ENCODE data around the gene ANGEL1.

The ANGEL1 gene

DNA sequence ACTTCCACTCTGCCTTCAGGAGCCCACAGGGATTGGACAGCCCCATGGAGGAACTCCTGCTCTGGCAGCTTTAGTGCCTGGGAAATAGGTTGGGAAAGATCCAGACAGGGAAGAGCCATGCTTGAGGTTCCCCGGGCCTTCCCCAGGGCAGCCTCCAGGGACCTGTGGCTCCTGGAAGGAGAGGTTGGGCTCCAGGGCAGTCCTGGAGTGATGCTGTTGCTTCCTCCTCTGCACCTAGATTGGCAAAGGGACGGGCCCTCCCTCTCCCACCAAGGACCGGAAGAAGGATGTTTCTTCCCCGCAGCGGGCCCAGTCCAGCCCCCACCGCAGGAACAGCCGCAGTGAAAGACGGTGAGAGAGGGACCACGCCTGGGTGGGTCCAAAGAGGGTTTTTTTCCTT lies 35.0 kb downstream of the ANGEL1 start:
- H3K27ac ChIP-seq (ENCODE audit: low read length): no peak overlapping the region
- peaks cover 20% of the 10 kb centered on the region for H3K36me3 ChIP-seq (ENCODE audit: insufficient read depth, low read depth, low read length)
- no peak overlapping the region for H3K9ac ChIP-seq (ENCODE audit: low read depth, low read length)
- no peaks in the 10 kb centered on the region for H3K9me3 ChIP-seq (ENCODE audit: insufficient read depth, low read depth, low read length)
- H3K27me3 ChIP-seq (ENCODE audit: insufficient read depth, low read length): peaks cover 10% of the 10 kb centered on the region; the same call in 1 of the 2 replicates
- H3K4me1 ChIP-seq (ENCODE audit: insufficient read depth, low read length): peaks cover 3% of the 10 kb centered on the region; the same call in 1 of the 2 replicates
- H3K4me3 ChIP-seq (ENCODE audit: low read length): no peak overlapping the region

DNA sequence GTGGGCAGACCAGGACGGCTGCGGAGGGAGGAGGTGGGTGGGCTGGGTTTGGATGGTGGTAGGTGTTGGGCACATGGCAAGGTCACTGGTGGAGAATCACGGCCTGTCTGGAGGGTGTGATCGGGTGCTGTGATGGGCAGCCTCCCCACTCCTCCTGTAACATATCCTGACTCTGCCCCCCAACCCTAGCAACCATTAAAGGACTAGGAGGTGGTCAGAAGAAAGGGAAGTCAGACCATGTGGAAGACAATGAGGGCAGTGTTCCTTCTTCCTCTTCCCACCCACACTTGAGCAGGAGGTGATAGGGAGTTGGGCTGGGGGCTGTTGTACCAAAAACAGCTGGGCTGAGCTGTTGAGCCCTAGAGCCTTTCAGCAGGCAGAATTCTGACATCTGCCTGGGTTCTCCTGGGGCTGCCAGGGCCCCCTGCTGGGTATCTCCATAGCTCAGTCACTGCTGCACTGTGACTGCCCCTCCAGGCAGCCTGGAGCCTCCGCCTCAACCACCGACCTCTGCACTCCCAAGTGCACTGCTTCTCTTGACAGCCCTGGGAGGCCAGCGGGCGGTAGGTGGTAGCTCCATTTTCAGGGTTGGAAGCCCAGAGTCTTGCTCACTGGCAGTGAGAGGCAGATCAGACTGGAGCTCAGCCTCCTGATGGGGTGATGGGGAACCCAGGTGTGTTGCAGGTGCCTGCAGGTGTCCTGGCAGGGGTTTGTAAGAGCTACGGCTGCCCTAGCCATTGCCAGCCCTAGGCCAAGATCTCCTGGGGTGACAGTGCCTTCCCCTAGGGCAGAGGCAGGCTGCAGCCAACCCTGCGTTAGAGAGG lies 36.0 kb downstream of the ANGEL1 start:
- H3K9me3 ChIP-seq (ENCODE audit: insufficient read depth, low read depth, low read length): no peaks in the 10 kb centered on the region
- H3K4me3 ChIP-seq (ENCODE audit: low read length): no peak overlapping the region
- no peak overlapping the region for H3K27ac ChIP-seq (ENCODE audit: low read length)
- peaks cover 6% of the 10 kb centered on the region; the same call in 1 of the 2 replicates for H3K4me1 ChIP-seq (ENCODE audit: insufficient read depth, low read length)
- H3K9ac ChIP-seq (ENCODE audit: low read depth, low read length): no peak overlapping the region
- H3K36me3 ChIP-seq (ENCODE audit: insufficient read depth, low read depth, low read length): 0 out of 2 replicates have a peak, but pooled peaks cover 9% of the 10 kb centered on the region
- peaks cover 10% of the 10 kb centered on the region; the same call in 1 of the 2 replicates for H3K27me3 ChIP-seq (ENCODE audit: insufficient read depth, low read length)

DNA sequence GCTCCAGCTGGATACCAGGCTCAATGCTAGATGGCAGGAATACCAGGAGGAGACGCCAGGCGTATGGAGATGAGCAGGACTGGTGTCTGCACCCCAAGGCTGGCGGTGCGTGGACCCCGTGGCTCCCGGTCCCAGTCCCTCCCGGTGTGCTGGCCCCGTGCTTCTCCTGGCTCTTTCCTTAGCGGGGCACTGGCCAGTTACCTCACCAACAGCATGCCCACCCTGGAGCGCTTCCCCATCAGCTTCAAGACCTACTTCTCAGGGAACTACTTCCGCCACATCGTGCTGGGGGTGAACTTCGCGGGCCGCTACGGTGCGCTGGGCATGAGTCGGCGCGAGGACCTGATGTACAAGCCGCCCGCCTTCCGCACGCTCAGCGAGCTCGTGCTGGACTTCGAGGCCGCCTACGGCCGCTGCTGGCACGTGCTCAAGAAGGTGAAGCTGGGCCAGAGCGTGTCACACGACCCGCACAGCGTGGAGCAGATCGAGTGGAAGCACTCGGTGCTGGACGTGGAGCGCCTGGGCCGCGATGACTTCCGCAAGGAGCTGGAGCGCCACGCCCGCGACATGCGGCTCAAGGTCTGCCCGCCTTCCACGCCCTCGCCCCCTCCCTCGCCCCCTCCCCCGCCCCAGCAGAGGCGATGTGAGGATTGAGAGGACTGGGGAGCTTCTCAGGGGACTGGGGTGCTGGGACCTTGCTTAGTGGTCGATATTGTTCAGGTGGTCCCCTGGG lies 36.8 kb downstream of the ANGEL1 start:
- Histone ChIP-seq H3K27ac (ENCODE audit: low read length) (no peak overlapping the region), H3K4me3 (ENCODE audit: low read length) (no peak overlapping the region), H3K9ac (ENCODE audit: low read depth, low read length) (no peak overlapping the region), H3K4me1 (ENCODE audit: insufficient read depth, low read length) (peaks cover 6% of the 10 kb centered on the region; the same call in 1 of the 2 replicates), H3K27me3 (ENCODE audit: insufficient read depth, low read length) (peaks cover 10% of the 10 kb centered on the region; the same call in 1 of the 2 replicates), H3K9me3 (ENCODE audit: insufficient read depth, low read depth, low read length) (no peaks in the 10 kb centered on the region), H3K36me3 (ENCODE audit: insufficient read depth, low read depth, low read length) (0 out of 2 replicates have a peak, but pooled peaks cover 4% of the 10 kb centered on the region)

DNA sequence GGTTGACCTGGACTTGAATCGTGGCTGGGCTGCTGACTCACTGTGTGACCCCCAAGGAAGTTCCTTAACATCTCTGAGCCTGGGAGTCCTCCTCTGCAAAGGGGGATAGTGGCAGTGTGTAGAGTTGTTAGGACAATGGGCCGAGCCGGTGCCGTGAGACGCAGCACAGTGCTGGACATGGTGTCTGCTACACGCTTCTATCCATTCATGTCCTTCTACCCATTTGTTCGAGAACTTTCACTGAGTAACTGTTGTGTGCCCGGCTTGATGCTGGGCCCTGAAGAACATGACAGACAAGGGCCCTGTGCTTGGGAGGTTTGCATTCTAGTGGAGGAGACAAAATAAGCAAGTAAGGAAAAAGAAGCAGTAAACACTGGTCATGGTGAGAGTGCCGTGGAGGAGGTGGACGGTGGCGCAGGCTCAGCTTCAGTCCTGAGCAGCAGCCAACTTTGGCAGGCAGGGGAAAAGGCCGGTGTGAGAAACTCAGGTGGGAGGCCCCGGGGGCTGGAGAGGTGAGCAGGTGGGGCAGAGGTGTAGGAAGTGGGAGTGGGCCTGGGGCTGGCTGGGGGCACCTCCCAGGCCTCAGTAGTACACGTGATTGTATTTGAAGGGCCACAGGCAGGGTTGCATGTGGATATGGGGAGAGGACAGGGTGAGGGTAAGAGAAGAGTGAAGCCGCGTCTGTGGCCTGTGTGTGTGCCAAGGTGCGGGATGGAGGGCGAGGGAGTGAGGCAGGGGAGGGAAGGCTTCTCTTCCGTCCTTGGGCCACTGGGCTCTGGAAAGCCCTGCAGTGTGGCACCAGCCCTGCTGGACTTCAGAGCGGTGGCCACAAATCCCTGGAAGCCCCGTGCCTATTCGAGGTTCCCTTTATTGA lies 37.6 kb downstream of the ANGEL1 start:
- no peak overlapping the region for H3K27ac ChIP-seq (ENCODE audit: low read length)
- no peaks in the 10 kb centered on the region for H3K36me3 ChIP-seq (ENCODE audit: insufficient read depth, low read depth, low read length)
- no peaks in the 10 kb centered on the region for H3K9me3 ChIP-seq (ENCODE audit: insufficient read depth, low read depth, low read length)
- no peak overlapping the region for H3K4me3 ChIP-seq (ENCODE audit: low read length)
- H3K4me1 ChIP-seq (ENCODE audit: insufficient read depth, low read length): peaks cover 6% of the 10 kb centered on the region; the same call in 1 of the 2 replicates
- no peak overlapping the region for H3K9ac ChIP-seq (ENCODE audit: low read depth, low read length)
- H3K27me3 ChIP-seq (ENCODE audit: insufficient read depth, low read length): peaks cover 10% of the 10 kb centered on the region; the same call in 1 of the 2 replicates

DNA sequence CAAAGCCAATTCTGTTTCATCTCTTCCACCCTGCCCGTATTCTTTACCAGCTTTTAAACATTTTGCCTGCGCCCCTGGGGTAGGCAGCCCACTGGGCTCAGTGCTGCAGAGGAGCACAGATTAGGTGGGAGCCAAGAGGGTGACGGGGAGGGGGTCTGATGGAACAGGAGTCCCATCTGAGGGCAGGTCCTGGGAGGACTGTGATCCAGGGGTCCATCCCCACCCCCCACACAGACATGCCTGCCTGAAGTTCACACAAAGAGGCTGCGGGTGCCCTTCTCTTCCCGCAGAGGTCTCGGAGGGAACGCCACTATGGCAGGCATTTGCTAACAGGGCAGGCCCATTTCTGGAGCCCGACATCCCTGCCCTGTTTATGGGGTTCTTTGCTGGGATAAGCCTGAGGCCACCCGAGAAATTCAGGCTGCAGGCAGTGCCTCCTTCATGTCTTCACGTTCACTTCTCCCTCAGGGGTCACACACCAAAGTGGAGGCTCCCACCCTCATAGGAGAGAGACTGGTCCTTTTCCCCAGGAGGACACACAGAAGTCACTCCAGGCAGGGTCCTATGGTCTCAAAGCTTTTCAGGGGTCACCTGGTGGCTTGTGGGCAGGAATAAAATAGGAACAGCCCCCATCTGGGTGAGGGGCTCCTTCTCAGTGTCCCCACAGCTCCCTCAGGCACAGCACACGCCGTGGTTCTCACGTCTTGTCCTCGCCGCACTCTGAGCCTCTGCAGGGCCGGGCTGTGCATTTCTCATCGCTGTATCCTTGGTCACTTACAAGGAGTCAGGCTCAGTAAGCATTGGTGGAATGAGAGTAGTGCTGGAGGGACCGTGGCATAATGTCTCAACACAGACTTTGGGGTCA lies 38.5 kb downstream of the ANGEL1 start:
- Histone ChIP-seq H3K27me3 (ENCODE audit: insufficient read depth, low read length) (peaks cover 10% of the 10 kb centered on the region; the same call in 1 of the 2 replicates), H3K4me1 (ENCODE audit: insufficient read depth, low read length) (peaks cover 6% of the 10 kb centered on the region; the same call in 1 of the 2 replicates), H3K27ac (ENCODE audit: low read length) (no peak overlapping the region), H3K9me3 (ENCODE audit: insufficient read depth, low read depth, low read length) (no peaks in the 10 kb centered on the region), H3K9ac (ENCODE audit: low read depth, low read length) (no peak overlapping the region), H3K36me3 (ENCODE audit: insufficient read depth, low read depth, low read length) (no peaks in the 10 kb centered on the region), H3K4me3 (ENCODE audit: low read length) (no peak overlapping the region)

DNA sequence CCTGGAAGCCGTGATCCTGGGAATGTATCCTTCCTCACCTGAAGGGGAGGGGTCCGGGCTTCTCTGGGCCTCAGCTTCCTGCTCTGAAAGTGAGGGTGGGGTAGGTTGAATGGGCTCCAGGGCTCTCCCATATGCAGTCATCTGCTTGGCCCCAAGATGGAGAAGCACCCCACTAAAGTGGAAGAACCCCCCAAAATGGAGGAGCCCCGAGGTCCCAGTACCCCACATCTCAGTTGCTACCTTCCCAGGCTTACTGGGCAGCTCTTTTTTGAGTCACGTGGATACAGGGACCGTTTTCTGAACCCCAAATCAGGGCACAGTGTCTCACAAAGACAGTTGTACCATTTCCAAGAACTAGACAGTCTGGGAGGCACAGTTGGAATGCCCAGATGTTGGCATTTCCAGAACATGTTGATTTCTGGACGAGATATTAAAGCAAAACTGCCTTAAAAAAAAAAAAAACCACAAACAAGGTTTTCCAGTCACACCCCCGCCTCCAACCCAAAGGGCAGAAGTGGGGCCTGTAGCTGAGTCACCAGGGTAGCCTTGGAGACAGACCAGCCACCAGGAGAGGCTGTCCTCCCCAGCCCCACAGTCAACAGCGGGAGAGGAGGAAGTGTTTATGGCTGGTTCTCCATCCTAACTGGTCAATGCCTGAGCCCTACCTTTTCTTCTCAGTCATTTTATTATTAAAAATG lies 39.3 kb downstream of the ANGEL1 start:
- Histone ChIP-seq H3K9ac (ENCODE audit: low read depth, low read length) (no peak overlapping the region), H3K9me3 (ENCODE audit: insufficient read depth, low read depth, low read length) (no peaks in the 10 kb centered on the region), H3K36me3 (ENCODE audit: insufficient read depth, low read depth, low read length) (no peaks in the 10 kb centered on the region), H3K27me3 (ENCODE audit: insufficient read depth, low read length) (peaks cover 10% of the 10 kb centered on the region; the same call in 1 of the 2 replicates), H3K4me1 (ENCODE audit: insufficient read depth, low read length) (peaks cover 9% of the 10 kb centered on the region; the same call in 1 of the 2 replicates), H3K4me3 (ENCODE audit: low read length) (no peak overlapping the region), H3K27ac (ENCODE audit: low read length) (no peak overlapping the region)

DNA sequence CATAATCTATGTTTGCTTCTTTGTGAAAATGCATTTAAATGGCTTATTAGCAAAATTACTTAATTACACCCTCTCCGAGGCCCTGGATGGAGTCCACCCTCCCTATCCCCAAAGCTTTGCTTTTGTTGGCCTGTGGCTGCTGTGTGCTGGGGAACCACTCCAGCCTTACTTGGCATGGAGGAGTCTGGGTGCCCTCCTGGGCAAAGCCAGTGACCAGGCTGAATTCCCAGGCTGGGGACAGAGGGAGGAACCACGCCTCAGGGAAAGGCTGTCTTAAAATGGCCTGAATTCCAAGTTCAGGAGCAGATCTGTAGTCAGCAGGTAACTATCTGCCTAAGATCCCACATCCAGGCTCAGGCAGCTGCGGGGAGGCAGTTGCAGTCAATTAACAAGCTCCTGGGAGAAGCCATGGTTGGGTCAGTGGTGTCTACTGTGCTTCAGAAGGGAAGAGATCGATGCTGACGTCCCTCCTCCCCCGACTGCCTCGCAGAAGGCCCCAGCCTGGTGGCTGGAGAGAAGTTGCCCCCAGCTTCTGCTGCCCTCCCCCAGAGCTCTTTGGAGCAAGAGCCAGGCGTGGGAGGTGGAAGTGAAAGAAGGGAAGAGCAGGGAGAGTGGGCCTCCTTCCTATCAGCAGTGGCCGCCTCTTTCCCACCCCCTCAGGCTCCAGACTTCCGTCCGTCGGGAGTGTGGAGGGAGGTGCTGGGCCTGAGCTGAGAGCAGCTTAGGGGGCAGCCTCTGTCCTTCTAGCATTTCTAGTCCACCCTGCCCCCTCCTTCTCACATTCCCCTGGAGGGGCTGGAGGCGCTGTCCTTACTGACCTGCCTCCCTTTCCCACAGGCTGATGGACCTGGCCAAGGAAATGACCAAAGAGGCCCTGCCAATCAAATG lies 40.1 kb downstream of the ANGEL1 start:
- H3K4me1 ChIP-seq (ENCODE audit: insufficient read depth, low read length): peaks cover 16% of the 10 kb centered on the region

DNA sequence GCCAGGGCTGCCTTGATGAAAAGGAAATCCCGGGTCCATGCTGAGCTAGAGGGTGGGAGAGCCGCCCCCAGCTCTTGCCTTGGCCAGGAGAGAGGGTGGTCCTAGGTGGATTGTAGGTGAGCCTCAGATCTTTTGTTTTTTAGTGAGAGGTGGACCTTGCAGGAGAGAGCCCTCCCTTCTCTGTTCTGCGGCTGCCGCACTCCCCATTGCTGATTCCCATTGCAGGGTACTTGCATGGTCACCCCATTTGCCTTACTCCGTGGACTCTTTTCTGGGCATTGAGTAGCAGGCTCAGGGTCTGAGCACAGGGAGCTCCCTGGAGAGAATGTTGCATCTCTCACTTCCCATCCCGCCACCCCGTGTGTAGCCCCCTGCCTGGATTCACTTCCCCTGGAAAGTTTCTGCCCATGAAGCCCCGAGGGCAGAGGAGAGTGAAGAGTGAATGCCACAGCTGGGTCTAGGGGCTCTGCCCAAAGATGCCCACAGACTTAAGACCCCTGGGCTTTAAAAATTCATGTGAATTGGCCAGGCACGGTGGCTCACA lies 41.2 kb downstream of the ANGEL1 start:
- H3K36me3 ChIP-seq (ENCODE audit: insufficient read depth, low read depth, low read length): no peaks in the 10 kb centered on the region
- no peak overlapping the region for H3K27ac ChIP-seq (ENCODE audit: low read length)
- H3K4me3 ChIP-seq (ENCODE audit: low read length): no peak overlapping the region
- peaks cover 17% of the 10 kb centered on the region for H3K4me1 ChIP-seq (ENCODE audit: insufficient read depth, low read length)
- no peaks in the 10 kb centered on the region for H3K9me3 ChIP-seq (ENCODE audit: insufficient read depth, low read depth, low read length)
- H3K27me3 ChIP-seq (ENCODE audit: insufficient read depth, low read length): peaks cover 10% of the 10 kb centered on the region; the same call in 1 of the 2 replicates
- no peak overlapping the region for H3K9ac ChIP-seq (ENCODE audit: low read depth, low read length)

More for the DNA sequence above, 40.1 kb downstream of the ANGEL1 start:
- Histone ChIP-seq H3K4me3 (ENCODE audit: low read length) (no peak overlapping the region; the same call in 1 of the 2 replicates), H3K27me3 (ENCODE audit: insufficient read depth, low read length) (peaks cover 10% of the 10 kb centered on the region; the same call in 1 of the 2 replicates), H3K9me3 (ENCODE audit: insufficient read depth, low read depth, low read length) (no peaks in the 10 kb centered on the region), H3K9ac (ENCODE audit: low read depth, low read length) (no peak overlapping the region), H3K36me3 (ENCODE audit: insufficient read depth, low read depth, low read length) (no peaks in the 10 kb centered on the region), H3K27ac (ENCODE audit: low read length) (no peak overlapping the region)

DNA sequence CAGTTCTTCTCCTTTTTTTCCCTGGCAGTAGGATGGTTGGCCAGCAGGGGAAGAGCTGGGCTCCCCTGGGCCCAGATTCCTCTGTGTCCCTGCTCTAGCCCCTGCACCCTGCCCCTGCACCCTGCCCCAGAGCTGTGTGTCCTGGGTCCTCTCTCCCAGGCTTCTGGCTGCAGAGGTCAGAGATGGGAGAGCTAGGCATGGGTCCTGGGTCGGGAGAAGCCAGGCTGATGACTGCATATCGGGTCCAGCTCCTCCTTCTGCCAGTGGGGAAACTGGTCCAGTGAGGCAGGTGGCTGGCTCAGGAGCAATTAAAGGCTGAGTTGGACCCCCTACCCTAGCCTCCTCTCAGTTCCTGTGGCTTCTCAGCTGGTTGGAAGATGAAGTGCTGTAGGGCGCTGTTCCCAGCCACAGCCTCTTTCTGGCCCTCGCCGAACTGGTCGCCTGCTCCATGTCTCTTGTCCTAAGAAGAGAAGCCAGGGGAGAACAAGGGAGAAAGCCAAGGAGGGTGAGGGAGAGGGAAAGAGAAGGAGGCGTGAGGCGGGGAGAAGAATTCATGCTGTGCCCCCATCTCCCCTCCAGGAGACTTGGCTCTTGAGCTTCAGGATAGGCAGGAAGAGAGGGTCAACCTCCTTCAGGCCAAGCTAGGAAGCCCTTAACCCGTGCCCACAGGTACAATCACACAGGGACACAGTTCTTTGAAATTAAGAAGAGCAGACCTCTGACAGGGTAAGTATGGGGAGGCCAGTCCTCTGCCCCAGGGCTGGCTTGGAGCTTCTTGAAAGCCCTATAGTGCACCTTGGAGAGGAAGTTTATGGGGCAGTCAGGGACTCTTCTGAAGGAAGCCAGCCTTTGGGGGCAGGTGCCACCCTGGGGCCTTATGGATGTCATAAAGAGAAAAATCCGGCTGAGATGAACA lies 41.9 kb downstream of the ANGEL1 start:
- no peak overlapping the region for H3K9ac ChIP-seq (ENCODE audit: low read depth, low read length)
- H3K4me3 ChIP-seq (ENCODE audit: low read length): no peak overlapping the region
- H3K36me3 ChIP-seq (ENCODE audit: insufficient read depth, low read depth, low read length): no peaks in the 10 kb centered on the region
- H3K27ac ChIP-seq (ENCODE audit: low read length): no peak overlapping the region
- peaks cover 16% of the 10 kb centered on the region for H3K4me1 ChIP-seq (ENCODE audit: insufficient read depth, low read length)
- H3K9me3 ChIP-seq (ENCODE audit: insufficient read depth, low read depth, low read length): no peaks in the 10 kb centered on the region
- peaks cover 12% of the 10 kb centered on the region for H3K27me3 ChIP-seq (ENCODE audit: insufficient read depth, low read length)
